ENCODE data around the gene TRUB2. TPM values are rescaled to one million over a fixed set of nuclear protein-coding genes. Genes with fewer than 3 reads are reported as not detected.

The TRUB2 gene
- total RNA-seq, 1 experiment from 2014 or later: 33.2 TPM

DNA sequence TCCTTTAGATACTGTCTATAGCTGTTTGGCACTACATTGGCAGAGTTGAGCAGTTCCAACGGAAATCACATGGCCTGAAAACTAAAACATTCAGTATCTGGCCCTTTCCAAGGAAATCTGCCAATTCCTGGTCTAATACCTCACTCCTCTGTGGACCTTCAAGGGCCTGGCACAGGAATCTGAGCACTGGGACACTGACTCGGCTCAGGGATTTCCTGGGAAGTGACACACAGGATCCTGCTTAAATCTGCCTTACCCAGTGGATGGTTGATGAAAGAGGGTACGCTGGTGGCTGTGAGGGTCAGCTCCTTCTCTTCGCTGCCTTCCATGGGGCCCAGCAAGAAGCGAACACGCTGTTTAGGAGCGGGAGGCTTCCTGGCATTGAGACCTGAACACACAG is 904 bp downstream of the TRUB2 start (continued):
- TF ChIP-seq, protein P1, sequence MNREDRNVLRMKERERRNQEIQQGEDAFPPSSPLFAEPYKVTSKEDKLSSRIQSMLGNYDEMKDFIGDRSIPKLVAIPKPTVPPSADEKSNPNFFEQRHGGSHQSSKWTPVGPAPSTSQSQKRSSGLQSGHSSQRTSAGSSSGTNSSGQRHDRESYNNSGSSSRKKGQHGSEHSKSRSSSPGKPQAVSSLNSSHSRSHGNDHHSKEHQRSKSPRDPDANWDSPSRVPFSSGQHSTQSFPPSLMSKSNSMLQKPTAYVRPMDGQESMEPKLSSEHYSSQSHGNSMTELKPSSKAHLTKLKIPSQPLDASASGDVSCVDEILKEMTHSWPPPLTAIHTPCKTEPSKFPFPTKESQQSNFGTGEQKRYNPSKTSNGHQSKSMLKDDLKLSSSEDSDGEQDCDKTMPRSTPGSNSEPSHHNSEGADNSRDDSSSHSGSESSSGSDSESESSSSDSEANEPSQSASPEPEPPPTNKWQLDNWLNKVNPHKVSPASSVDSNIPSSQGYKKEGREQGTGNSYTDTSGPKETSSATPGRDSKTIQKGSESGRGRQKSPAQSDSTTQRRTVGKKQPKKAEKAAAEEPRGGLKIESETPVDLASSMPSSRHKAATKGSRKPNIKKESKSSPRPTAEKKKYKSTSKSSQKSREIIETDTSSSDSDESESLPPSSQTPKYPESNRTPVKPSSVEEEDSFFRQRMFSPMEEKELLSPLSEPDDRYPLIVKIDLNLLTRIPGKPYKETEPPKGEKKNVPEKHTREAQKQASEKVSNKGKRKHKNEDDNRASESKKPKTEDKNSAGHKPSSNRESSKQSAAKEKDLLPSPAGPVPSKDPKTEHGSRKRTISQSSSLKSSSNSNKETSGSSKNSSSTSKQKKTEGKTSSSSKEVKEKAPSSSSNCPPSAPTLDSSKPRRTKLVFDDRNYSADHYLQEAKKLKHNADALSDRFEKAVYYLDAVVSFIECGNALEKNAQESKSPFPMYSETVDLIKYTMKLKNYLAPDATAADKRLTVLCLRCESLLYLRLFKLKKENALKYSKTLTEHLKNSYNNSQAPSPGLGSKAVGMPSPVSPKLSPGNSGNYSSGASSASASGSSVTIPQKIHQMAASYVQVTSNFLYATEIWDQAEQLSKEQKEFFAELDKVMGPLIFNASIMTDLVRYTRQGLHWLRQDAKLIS (CRISPR knock-in tag; IDR thresholded peaks at IDR 0.05; ENCODE audit: borderline replicate concordance): no peak

DNA sequence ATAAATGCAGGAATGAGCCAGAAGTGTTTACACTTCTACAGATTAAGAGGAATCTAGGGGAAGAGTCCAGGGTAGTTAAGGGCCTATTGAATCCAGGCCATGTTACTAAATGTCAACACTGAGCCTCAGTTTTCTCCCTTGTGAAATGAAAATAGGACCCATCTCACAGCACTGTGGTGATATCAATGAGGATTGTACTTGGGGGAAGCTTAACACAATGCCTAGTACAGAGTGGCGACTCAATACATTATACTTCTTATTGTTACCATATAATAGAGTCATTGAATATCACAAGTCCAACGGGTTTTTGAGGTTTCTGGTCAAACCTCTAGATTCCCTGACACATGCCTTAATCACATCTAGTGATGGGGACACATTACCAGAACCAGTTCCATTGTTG is 4.6 kb downstream of the TRUB2 start:
- CTCF ChIA-PET: no interaction called here
- Mint-ChIP-seq H3K27me3 (ENCODE audit: low read depth) (no peaks in the 10 kb centered on the region), H3K27ac (no peak overlapping the region), H3K4me1 (no peaks in the 10 kb centered on the region), H3K9me3 (no peaks in the 10 kb centered on the region), H3K36me3 (peaks cover 23% of the 10 kb centered on the region), H3K4me3 (no peak overlapping the region)
- DNase-seq (ENCODE audit: low spot score): no peak
- no peak for ATAC-seq
- POLR2A ChIA-PET: interaction anchor here (0.6 kb wide), 1 partner anchor 21 kb away, joined by 3 read pairs; no protein-coding TSS in a partner anchor
- TF ChIP-seq MXD4 (CRISPR knock-in tag; IDR thresholded peaks at IDR 0.05; ENCODE audit: borderline replicate concordance) (no peak), TEAD1 (CRISPR knock-in tag; IDR thresholded peaks at IDR 0.05) (no peak), NFATC4 (CRISPR knock-in tag; IDR thresholded peaks at IDR 0.05) (no peak), E2F4 (CRISPR knock-in tag; IDR thresholded peaks at IDR 0.05; ENCODE audit: borderline replicate concordance, low read depth) (no peak)
- TF ChIP-seq, protein P2, sequence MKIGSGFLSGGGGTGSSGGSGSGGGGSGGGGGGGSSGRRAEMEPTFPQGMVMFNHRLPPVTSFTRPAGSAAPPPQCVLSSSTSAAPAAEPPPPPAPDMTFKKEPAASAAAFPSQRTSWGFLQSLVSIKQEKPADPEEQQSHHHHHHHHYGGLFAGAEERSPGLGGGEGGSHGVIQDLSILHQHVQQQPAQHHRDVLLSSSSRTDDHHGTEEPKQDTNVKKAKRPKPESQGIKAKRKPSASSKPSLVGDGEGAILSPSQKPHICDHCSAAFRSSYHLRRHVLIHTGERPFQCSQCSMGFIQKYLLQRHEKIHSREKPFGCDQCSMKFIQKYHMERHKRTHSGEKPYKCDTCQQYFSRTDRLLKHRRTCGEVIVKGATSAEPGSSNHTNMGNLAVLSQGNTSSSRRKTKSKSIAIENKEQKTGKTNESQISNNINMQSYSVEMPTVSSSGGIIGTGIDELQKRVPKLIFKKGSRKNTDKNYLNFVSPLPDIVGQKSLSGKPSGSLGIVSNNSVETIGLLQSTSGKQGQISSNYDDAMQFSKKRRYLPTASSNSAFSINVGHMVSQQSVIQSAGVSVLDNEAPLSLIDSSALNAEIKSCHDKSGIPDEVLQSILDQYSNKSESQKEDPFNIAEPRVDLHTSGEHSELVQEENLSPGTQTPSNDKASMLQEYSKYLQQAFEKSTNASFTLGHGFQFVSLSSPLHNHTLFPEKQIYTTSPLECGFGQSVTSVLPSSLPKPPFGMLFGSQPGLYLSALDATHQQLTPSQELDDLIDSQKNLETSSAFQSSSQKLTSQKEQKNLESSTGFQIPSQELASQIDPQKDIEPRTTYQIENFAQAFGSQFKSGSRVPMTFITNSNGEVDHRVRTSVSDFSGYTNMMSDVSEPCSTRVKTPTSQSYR (CRISPR knock-in tag; IDR thresholded peaks at IDR 0.05): no peak

- ChIA-PET POLR2A (no interaction called here), CTCF (no interaction called here)
- H3K4me3 Mint-ChIP-seq: no peak overlapping the region
- H3K27ac Mint-ChIP-seq: no peak overlapping the region
- peaks cover 25% of the 10 kb centered on the region for H3K36me3 Mint-ChIP-seq
- DNase-seq (ENCODE audit: low spot score): no peak
- H3K9me3 Mint-ChIP-seq: no peaks in the 10 kb centered on the region
- H3K4me1 Mint-ChIP-seq: no peaks in the 10 kb centered on the region
- H3K27me3 Mint-ChIP-seq (ENCODE audit: low read depth): no peaks in the 10 kb centered on the region
- TF ChIP-seq FOXJ3 (CRISPR knock-in tag; IDR thresholded peaks at IDR 0.05; ENCODE audit: borderline replicate concordance) (no peak), ZNF396 (CRISPR knock-in tag; IDR thresholded peaks at IDR 0.05; ENCODE audit: borderline replicate concordance) (no peak), ETV6 (CRISPR knock-in tag; IDR thresholded peaks at IDR 0.05) (no peak), NR3C1 (CRISPR knock-in tag; conservative IDR thresholded peaks at IDR 0.05; ENCODE audit: low read depth) (no peak), IRF2 (CRISPR knock-in tag; IDR thresholded peaks at IDR 0.05; ENCODE audit: borderline replicate concordance, low read depth) (no peak), ZNF671 (CRISPR knock-in tag; IDR thresholded peaks at IDR 0.05) (no peak), TCF7 (CRISPR knock-in tag; IDR thresholded peaks at IDR 0.05; ENCODE audit: low read depth) (no peak), TEAD4 (CRISPR knock-in tag; IDR thresholded peaks at IDR 0.05) (no peak), SOX15 (CRISPR knock-in tag; IDR thresholded peaks at IDR 0.05) (no peak), NFATC4 (CRISPR knock-in tag; IDR thresholded peaks at IDR 0.05) (no peak), GABPB1 (CRISPR knock-in tag; IDR thresholded peaks at IDR 0.05) (no peak), EMX1 (CRISPR knock-in tag; IDR thresholded peaks at IDR 0.05) (no peak), ZNF423 (CRISPR knock-in tag; IDR thresholded peaks at IDR 0.05) (no peak)
- TF ChIP-seq, protein P3, sequence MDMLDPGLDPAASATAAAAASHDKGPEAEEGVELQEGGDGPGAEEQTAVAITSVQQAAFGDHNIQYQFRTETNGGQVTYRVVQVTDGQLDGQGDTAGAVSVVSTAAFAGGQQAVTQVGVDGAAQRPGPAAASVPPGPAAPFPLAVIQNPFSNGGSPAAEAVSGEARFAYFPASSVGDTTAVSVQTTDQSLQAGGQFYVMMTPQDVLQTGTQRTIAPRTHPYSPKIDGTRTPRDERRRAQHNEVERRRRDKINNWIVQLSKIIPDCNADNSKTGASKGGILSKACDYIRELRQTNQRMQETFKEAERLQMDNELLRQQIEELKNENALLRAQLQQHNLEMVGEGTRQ (CRISPR knock-in tag; IDR thresholded peaks at IDR 0.05): no peak
- TF ChIP-seq, protein P4, sequence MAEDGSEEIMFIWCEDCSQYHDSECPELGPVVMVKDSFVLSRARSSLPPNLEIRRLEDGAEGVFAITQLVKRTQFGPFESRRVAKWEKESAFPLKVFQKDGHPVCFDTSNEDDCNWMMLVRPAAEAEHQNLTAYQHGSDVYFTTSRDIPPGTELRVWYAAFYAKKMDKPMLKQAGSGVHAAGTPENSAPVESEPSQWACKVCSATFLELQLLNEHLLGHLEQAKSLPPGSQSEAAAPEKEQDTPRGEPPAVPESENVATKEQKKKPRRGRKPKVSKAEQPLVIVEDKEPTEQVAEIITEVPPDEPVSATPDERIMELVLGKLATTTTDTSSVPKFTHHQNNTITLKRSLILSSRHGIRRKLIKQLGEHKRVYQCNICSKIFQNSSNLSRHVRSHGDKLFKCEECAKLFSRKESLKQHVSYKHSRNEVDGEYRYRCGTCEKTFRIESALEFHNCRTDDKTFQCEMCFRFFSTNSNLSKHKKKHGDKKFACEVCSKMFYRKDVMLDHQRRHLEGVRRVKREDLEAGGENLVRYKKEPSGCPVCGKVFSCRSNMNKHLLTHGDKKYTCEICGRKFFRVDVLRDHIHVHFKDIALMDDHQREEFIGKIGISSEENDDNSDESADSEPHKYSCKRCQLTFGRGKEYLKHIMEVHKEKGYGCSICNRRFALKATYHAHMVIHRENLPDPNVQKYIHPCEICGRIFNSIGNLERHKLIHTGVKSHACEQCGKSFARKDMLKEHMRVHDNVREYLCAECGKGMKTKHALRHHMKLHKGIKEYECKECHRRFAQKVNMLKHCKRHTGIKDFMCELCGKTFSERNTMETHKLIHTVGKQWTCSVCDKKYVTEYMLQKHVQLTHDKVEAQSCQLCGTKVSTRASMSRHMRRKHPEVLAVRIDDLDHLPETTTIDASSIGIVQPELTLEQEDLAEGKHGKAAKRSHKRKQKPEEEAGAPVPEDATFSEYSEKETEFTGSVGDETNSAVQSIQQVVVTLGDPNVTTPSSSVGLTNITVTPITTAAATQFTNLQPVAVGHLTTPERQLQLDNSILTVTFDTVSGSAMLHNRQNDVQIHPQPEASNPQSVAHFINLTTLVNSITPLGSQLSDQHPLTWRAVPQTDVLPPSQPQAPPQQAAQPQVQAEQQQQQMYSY (CRISPR knock-in tag; IDR thresholded peaks at IDR 0.05): no peak
- TF ChIP-seq, protein P5, sequence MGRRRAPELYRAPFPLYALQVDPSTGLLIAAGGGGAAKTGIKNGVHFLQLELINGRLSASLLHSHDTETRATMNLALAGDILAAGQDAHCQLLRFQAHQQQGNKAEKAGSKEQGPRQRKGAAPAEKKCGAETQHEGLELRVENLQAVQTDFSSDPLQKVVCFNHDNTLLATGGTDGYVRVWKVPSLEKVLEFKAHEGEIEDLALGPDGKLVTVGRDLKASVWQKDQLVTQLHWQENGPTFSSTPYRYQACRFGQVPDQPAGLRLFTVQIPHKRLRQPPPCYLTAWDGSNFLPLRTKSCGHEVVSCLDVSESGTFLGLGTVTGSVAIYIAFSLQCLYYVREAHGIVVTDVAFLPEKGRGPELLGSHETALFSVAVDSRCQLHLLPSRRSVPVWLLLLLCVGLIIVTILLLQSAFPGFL (CRISPR knock-in tag; IDR thresholded peaks at IDR 0.05; ENCODE audit: borderline replicate concordance): no peak
- ATAC-seq: no peak
Measured at GRCh38 chr9:128316421-128316820, 5.8 kb downstream of the TRUB2 start.
